ENCODE measurements around the gene AASS.
A peak's percentile ranks its signal among the peaks of the same experiment; 100 is the strongest.

Gene AASS

DNA sequence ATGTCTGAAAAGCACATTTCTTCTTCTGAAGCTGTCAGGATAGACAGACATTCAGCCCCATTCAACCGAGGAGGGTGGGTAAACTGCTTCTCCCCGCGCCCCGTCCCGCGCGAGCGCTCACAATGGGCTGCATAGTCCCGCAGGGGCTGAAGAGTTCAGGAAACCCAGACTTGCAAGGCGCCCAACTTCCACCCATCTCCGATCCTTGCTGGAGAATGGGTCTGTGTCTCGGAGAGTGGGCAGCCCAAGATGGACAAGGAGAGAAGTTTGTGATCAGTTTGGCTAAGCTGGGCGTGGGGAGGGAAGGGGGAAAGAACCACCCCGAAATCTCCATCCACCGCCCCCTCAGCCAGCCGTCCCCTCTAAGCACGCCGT is 686 bp downstream of the AASS start:
- H2BK12ac ChIP-seq (ENCODE audit: low read length in 2 of 2) = no peak overlapping the region
- H4K91ac ChIP-seq (ENCODE audit: low read length) = no peak overlapping the region
- peak overlapping the region; percentile 12 for H4K8ac ChIP-seq (ENCODE audit: low read length)
- H3K23ac ChIP-seq (ENCODE audit: low read length in 2 of 2) = peak overlapping the region in 1 of 2 experiments; percentile 46
- H3K27me3 ChIP-seq (ENCODE audit: control insufficient read depth in 1 of 2, insufficient read depth in 1 of 2, low read length in 2 of 2) = no peaks in the 10 kb centered on the region
- no peak overlapping the region for H2AK5ac ChIP-seq (ENCODE audit: low read length, severe bottlenecking)
- peak overlapping the region; percentile 27 for H3K27ac ChIP-seq (ENCODE audit: low read length, poor library complexity, severe bottlenecking)
- H3K4me3 ChIP-seq (ENCODE audit: insufficient read depth in 1 of 2, low read depth in 1 of 2, low read length in 2 of 2) = peak overlapping the region; percentile 85 to 87
- H3K4me2 ChIP-seq (ENCODE audit: low read length, poor library complexity, severe bottlenecking) = peak overlapping the region; percentile 98
- H2BK15ac ChIP-seq (ENCODE audit: low read depth, poor library complexity, severe bottlenecking) = peak overlapping the region; percentile 30
- H3K18ac ChIP-seq (ENCODE audit: low read depth in 1 of 2, low read length in 2 of 2) = peak overlapping the region in 1 of 2 experiments; percentile 22
- WGBS = under 1% methylated on average over 15 of the region's 18 CpGs
- peak overlapping the region in 1 of 2 experiments; percentile 31 for H3K14ac ChIP-seq (ENCODE audit: low read length in 2 of 2)
- no peaks in the 10 kb centered on the region for H3K36me3 ChIP-seq (ENCODE audit: control insufficient read depth in 1 of 2, insufficient read depth in 2 of 2, low read depth in 1 of 2, low read length in 2 of 2)
- H3K9ac ChIP-seq (ENCODE audit: low read length) = peak overlapping the region; percentile 90
- no peak overlapping the region for H3K4ac ChIP-seq (ENCODE audit: low read depth in 1 of 2, low read length in 2 of 2)
- no peaks in the 10 kb centered on the region for H3K9me3 ChIP-seq (ENCODE audit: control insufficient read depth, low read length)
- peak overlapping the region; percentile 21 for H2AFZ ChIP-seq (ENCODE audit: low read depth, low read length)
- DNase-seq = peak; percentile 63
- H3K4me1 ChIP-seq (ENCODE audit: control insufficient read depth, insufficient read depth, low read depth, low read length) = no peaks in the 10 kb centered on the region
- H2BK5ac ChIP-seq (ENCODE audit: low read depth, low read length, poor library complexity, severe bottlenecking) = no peak overlapping the region
- H3K79me1 ChIP-seq (replicated peaks; ENCODE audit: low read length, poor library complexity, severe bottlenecking) = peaks cover 11% of the 10 kb centered on the region
- H2BK120ac ChIP-seq (ENCODE audit: low read depth, low read length) = peak overlapping the region; percentile 6

DNA sequence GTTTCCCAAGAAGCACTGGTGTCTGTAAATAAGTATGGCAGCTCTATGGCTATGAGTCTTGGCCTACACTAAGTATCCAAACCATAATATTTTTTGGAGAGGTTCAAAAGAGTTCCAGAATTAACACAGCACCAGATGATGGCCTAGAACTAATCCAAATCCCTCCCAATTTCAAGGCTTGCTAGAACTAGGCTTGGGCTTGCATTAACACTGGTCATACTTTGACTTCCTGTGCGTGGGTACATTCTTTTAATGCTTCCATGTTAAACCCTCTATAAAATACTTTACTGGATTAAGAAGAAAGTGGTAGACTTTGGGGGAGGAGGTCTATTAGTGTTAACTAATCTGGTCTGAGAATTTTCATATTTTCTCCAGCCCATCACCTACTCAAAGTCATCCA is 3.1 kb downstream of the AASS start:
- Histone ChIP-seq H2BK15ac (ENCODE audit: low read depth, poor library complexity, severe bottlenecking) (no peak overlapping the region), H3K79me1 (replicated peaks; ENCODE audit: low read length, poor library complexity, severe bottlenecking) (peaks cover 13% of the 10 kb centered on the region), H3K23ac (ENCODE audit: low read length in 2 of 2) (no peak overlapping the region), H3K4ac (ENCODE audit: low read depth in 1 of 2, low read length in 2 of 2) (no peak overlapping the region), H3K27ac (ENCODE audit: low read length, poor library complexity, severe bottlenecking) (no peak overlapping the region), H2AFZ (ENCODE audit: low read depth, low read length) (no peak overlapping the region), H2BK120ac (ENCODE audit: low read depth, low read length) (no peak overlapping the region), H3K4me3 (ENCODE audit: insufficient read depth in 1 of 2, low read depth in 1 of 2, low read length in 2 of 2) (no peak overlapping the region), H2BK12ac (ENCODE audit: low read length in 2 of 2) (no peak overlapping the region), H3K36me3 (ENCODE audit: control insufficient read depth in 1 of 2, insufficient read depth in 2 of 2, low read depth in 1 of 2, low read length in 2 of 2) (no peaks in the 10 kb centered on the region), H3K9me3 (ENCODE audit: control insufficient read depth, low read length) (no peaks in the 10 kb centered on the region), H4K8ac (ENCODE audit: low read length) (no peak overlapping the region), H3K18ac (ENCODE audit: low read depth in 1 of 2, low read length in 2 of 2) (no peak overlapping the region), H3K27me3 (ENCODE audit: control insufficient read depth in 1 of 2, insufficient read depth in 1 of 2, low read length in 2 of 2) (no peaks in the 10 kb centered on the region), H3K14ac (ENCODE audit: low read length in 2 of 2) (no peak overlapping the region), H3K9ac (ENCODE audit: low read length) (no peak overlapping the region), H3K4me2 (ENCODE audit: low read length, poor library complexity, severe bottlenecking) (no peak overlapping the region), H2AK5ac (ENCODE audit: low read length, severe bottlenecking) (no peak overlapping the region), H4K91ac (ENCODE audit: low read length) (no peak overlapping the region), H2BK5ac (ENCODE audit: low read depth, low read length, poor library complexity, severe bottlenecking) (no peak overlapping the region), H3K4me1 (ENCODE audit: control insufficient read depth, insufficient read depth, low read depth, low read length) (no peaks in the 10 kb centered on the region)
- no peak for DNase-seq
- no CpG with 5 or more reads among the region's 1 CpG for WGBS

DNA sequence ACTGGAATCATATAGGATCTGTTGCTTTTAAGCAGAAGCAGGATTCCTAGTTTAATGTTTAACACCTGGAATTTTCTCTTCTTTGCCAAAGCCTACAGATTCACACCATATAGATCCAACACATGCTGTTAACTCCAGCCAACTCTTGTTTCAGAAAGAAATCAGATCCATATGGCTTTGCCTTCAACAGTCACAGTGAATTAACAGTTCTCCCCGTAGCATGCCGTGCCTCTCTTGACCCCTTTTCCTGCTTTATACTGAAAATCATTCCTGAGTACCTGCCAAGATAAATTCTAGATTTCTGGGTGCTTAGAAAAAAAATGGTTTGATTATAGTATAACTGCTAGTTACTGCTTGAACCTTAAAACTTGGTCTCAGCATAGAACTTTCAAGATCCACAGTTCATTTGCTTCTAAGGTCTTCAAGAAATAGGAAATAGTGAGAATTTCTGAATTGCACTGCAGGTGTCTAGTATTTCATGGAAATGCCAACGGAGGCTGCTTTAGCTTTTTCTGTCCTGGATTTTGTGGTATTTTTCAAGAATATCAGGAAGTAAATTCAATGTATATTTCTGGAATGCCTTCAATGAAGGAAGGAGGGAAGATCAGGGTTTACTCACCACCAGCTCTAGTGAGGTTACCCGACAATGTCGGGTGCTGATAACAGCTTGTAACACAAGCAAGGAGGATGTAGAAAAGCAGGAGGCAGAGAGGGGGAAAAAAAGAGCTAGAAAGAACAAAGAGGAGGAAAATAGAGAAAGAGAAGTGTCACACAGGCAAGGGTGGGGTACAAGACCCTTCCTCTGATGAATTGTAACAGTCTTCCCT is 6.6 kb downstream of the AASS start:
- Histone ChIP-seq H3K18ac (ENCODE audit: low read depth in 1 of 2, low read length in 2 of 2) (no peak overlapping the region), H4K8ac (ENCODE audit: low read length) (peak overlapping the region; percentile 69), H2BK120ac (ENCODE audit: low read depth, low read length) (no peak overlapping the region), H4K91ac (ENCODE audit: low read length) (no peak overlapping the region), H3K4me1 (ENCODE audit: control insufficient read depth, insufficient read depth, low read depth, low read length) (no peaks in the 10 kb centered on the region), H3K4ac (ENCODE audit: low read depth in 1 of 2, low read length in 2 of 2) (no peak overlapping the region), H3K9me3 (ENCODE audit: control insufficient read depth, low read length) (no peaks in the 10 kb centered on the region), H3K4me3 (ENCODE audit: insufficient read depth in 1 of 2, low read depth in 1 of 2, low read length in 2 of 2) (peak overlapping the region in 1 of 2 experiments; percentile 78), H3K36me3 (ENCODE audit: control insufficient read depth in 1 of 2, insufficient read depth in 2 of 2, low read depth in 1 of 2, low read length in 2 of 2) (no peaks in the 10 kb centered on the region), H3K9ac (ENCODE audit: low read length) (peak overlapping the region; percentile 86), H3K79me1 (replicated peaks; ENCODE audit: low read length, poor library complexity, severe bottlenecking) (peaks cover 19% of the 10 kb centered on the region), H2AFZ (ENCODE audit: low read depth, low read length) (no peak overlapping the region), H3K23ac (ENCODE audit: low read length in 2 of 2) (no peak overlapping the region), H2BK5ac (ENCODE audit: low read depth, low read length, poor library complexity, severe bottlenecking) (no peak overlapping the region), H2BK15ac (ENCODE audit: low read depth, poor library complexity, severe bottlenecking) (no peak overlapping the region), H3K27ac (ENCODE audit: low read length, poor library complexity, severe bottlenecking) (peak overlapping the region; percentile 28), H3K14ac (ENCODE audit: low read length in 2 of 2) (no peak overlapping the region), H2BK12ac (ENCODE audit: low read length in 2 of 2) (no peak overlapping the region), H3K4me2 (ENCODE audit: low read length, poor library complexity, severe bottlenecking) (peak overlapping the region; percentile 83), H2AK5ac (ENCODE audit: low read length, severe bottlenecking) (no peak overlapping the region), H3K27me3 (ENCODE audit: control insufficient read depth in 1 of 2, insufficient read depth in 1 of 2, low read length in 2 of 2) (no peaks in the 10 kb centered on the region)
- DNase-seq = peak; percentile 47
- WGBS = 37% methylated on average over 3 of the region's 5 CpGs

DNA sequence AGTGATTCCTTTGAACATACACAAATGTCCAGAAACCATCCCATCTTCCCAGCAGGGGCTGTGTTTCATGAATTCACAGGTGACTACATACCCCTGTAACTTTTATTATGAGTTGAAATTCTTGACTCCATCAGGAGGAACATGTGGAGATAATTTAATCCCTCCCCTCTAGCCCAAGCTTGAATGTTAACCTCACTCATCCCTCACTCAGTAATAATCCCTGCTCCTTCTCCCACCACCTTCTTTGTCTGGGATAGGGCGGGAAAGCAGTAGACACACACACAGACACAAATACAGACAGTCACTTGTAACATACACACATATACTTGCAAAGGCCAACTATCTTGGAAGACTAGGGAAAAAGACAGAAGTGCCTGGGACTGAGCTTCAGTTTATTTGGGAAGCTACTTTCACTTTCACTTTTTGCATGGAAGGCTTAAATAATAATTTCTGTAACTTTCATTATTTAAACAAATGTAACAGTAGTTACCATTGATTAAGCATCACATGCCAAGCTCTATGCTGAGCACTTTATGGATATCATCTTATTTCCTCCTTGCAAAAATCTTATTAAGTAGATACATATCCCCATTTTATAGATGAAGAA is 7.3 kb downstream of the AASS start:
- H3K27ac ChIP-seq (ENCODE audit: low read length, poor library complexity, severe bottlenecking) = peak overlapping the region; percentile 8
- H3K9ac ChIP-seq (ENCODE audit: low read length) = peak overlapping the region; percentile 86
- no peak overlapping the region for H3K23ac ChIP-seq (ENCODE audit: low read length in 2 of 2)
- no peak overlapping the region for H2BK15ac ChIP-seq (ENCODE audit: low read depth, poor library complexity, severe bottlenecking)
- H3K18ac ChIP-seq (ENCODE audit: low read depth in 1 of 2, low read length in 2 of 2) = peak overlapping the region in 1 of 2 experiments; percentile 46
- H4K8ac ChIP-seq (ENCODE audit: low read length) = no peak overlapping the region
- no peaks in the 10 kb centered on the region for H3K4me1 ChIP-seq (ENCODE audit: control insufficient read depth, insufficient read depth, low read depth, low read length)
- no peak overlapping the region for H3K4ac ChIP-seq (ENCODE audit: low read depth in 1 of 2, low read length in 2 of 2)
- peak overlapping the region; percentile 59 for H3K4me2 ChIP-seq (ENCODE audit: low read length, poor library complexity, severe bottlenecking)
- H3K4me3 ChIP-seq (ENCODE audit: insufficient read depth in 1 of 2, low read depth in 1 of 2, low read length in 2 of 2) = peak overlapping the region in 1 of 2 experiments; percentile 78
- no peaks in the 10 kb centered on the region for H3K36me3 ChIP-seq (ENCODE audit: control insufficient read depth in 1 of 2, insufficient read depth in 2 of 2, low read depth in 1 of 2, low read length in 2 of 2)
- H4K91ac ChIP-seq (ENCODE audit: low read length) = no peak overlapping the region
- no peak overlapping the region for H3K14ac ChIP-seq (ENCODE audit: low read length in 2 of 2)
- no peak overlapping the region for H2BK120ac ChIP-seq (ENCODE audit: low read depth, low read length)
- no peak overlapping the region for H2BK5ac ChIP-seq (ENCODE audit: low read depth, low read length, poor library complexity, severe bottlenecking)
- H3K79me1 ChIP-seq (replicated peaks; ENCODE audit: low read length, poor library complexity, severe bottlenecking) = peaks cover 14% of the 10 kb centered on the region
- H3K27me3 ChIP-seq (ENCODE audit: control insufficient read depth in 1 of 2, insufficient read depth in 1 of 2, low read length in 2 of 2) = no peaks in the 10 kb centered on the region
- H3K9me3 ChIP-seq (ENCODE audit: control insufficient read depth, low read length) = no peaks in the 10 kb centered on the region
- no peak overlapping the region for H2AFZ ChIP-seq (ENCODE audit: low read depth, low read length)
- WGBS = 83% methylated on average over 1 of the region's 1 CpG
- no peak overlapping the region for H2BK12ac ChIP-seq (ENCODE audit: low read length in 2 of 2)
- no peak overlapping the region for H2AK5ac ChIP-seq (ENCODE audit: low read length, severe bottlenecking)
- peak; percentile 63 for DNase-seq
